Right atrium auricular region (tissue), 2 donors: ENCODE results near the gene GAA. TPM values are rescaled to one million over a fixed set of nuclear protein-coding genes. Genes with fewer than 3 reads are reported as not detected.

Experiments used
- DNase-seq: peaks from one replicate; pipeline ENCODE4 v3.0.0-alpha.2; 2019; ENCODE audit warnings: low spot score
- H3K27ac ChIP-seq, 2 donors: fragments of 200-600 bp; sonication (generic); 1 replicate in 1 of 2; 2 replicates in 1 of 2; pipeline ENCODE4 v1.5.1; 2016 to 2019
- H3K27me3 ChIP-seq, 2 donors: fragments of 200-600 bp; sonication (generic); one replicate each; pipeline versions ENCODE4 v1.5.1 to v1.6.0; 2017 to 2019
- H3K36me3 ChIP-seq: fragments of 200-600 bp; sonication (generic); one replicate; pipeline ENCODE4 v1.5.1; 2016
- H3K4me1 ChIP-seq, 2 donors: fragments of 200-600 bp; sonication (generic); one replicate each; pipeline versions ENCODE4 v1.5.1 to v1.6.0; 2017 to 2019
- H3K4me3 ChIP-seq, 2 donors: fragments of 200-600 bp; sonication (generic); 1 replicate in 1 of 2; 2 replicates in 1 of 2; pipeline ENCODE4 v1.5.1; 2017 to 2019; ENCODE audit warnings: mild to moderate bottlenecking in 1 of 2, moderate library complexity in 1 of 2
- H3K9me3 ChIP-seq, 2 donors: fragments of 200-600 bp; sonication (generic); one replicate each; pipeline ENCODE4 v1.5.1; 2019
- total RNA-seq, 2 donors: library from RNA; depleted of rRNA; stranded (reverse); fragments of >200 nt; gene quantifications; one replicate each; pipeline ENCODE4 v1.1.0, GENCODE V29; 2016
- TF ChIP-seq, protein P1 (sequence below), 2 donors: fragments of 200-600 bp; sonication (generic); IDR thresholded peaks; one replicate each; pipeline ENCODE4 v1.5.1; 2019; ENCODE audit warnings: antibody characterized with exemption in 2 of 2

GAA gene
- total RNA-seq, 2 donors from 2014 or later: 54.8 to 99.1 TPM

DNA sequence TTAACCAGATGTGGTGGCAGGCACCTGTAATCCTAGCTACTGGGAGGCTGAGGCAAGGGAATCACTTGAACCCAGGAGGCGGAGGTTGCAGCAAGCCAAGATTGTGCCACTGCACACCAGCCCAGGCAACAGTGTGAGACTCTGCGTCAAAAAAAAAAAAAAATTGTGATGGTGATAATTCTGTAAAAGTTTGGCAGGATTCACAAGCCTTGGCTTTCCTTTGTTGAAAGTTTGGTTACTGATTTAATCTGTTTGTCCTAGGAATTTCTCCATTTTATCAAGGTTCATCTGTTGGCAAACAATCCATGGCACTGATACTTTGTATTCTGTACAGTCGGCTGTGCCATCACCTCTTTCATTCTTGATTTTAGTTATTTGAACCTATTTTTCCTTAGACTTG lies 29.6 kb downstream of the GAA start:
- no peak for DNase-seq
- Histone ChIP-seq H3K36me3 (peaks cover 28% of the 10 kb centered on the region), H3K9me3 (no peaks in the 10 kb centered on the region), H3K27me3 (no peaks in the 10 kb centered on the region), H3K27ac (no peak overlapping the region), H3K4me1 (no peaks in the 10 kb centered on the region), H3K4me3 (no peak overlapping the region)
- TF ChIP-seq, protein P1, sequence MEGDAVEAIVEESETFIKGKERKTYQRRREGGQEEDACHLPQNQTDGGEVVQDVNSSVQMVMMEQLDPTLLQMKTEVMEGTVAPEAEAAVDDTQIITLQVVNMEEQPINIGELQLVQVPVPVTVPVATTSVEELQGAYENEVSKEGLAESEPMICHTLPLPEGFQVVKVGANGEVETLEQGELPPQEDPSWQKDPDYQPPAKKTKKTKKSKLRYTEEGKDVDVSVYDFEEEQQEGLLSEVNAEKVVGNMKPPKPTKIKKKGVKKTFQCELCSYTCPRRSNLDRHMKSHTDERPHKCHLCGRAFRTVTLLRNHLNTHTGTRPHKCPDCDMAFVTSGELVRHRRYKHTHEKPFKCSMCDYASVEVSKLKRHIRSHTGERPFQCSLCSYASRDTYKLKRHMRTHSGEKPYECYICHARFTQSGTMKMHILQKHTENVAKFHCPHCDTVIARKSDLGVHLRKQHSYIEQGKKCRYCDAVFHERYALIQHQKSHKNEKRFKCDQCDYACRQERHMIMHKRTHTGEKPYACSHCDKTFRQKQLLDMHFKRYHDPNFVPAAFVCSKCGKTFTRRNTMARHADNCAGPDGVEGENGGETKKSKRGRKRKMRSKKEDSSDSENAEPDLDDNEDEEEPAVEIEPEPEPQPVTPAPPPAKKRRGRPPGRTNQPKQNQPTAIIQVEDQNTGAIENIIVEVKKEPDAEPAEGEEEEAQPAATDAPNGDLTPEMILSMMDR (IDR thresholded peaks at IDR 0.05): no peak

DNA sequence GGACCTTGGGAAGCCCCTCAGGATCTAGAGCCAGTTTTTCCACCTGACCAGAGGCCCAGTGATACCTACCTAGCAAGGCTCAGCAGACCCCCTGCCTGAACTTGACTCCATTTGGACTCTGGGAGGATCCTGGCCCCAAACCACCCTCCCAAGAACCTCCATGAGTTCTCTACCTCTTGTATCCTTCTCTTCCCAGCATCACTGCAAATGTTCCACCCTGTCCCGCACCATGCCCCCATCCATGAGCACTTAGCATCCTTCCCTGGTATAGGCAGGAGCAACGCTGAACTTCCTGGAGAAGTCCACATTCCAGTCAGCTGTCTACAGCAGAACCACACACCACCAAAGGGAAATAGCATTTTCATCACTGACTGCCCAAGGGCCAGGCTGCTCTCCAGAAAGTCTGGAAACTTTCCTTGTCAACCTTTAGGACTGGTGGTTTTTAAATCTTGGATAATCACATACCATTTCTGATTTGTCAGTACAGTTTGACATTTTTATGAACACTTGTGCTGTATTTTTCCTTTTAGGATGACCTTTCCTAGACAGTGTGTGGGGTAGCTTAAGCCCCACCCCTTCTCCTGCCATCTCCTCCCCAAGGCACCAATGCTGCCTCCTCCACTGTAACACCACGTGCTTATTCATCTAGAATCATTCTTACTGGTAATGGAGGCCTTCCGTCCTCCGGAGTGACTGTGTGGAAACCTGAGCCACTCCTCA lies 31.7 kb downstream of the GAA start:
- no peak overlapping the region for H3K27ac ChIP-seq
- no peaks in the 10 kb centered on the region for H3K4me1 ChIP-seq
- peaks cover 49% of the 10 kb centered on the region for H3K36me3 ChIP-seq
- no peak overlapping the region for H3K4me3 ChIP-seq
- no peak for DNase-seq
- H3K9me3 ChIP-seq: no peaks in the 10 kb centered on the region
- H3K27me3 ChIP-seq: no peaks in the 10 kb centered on the region
- TF ChIP-seq, protein P1 (IDR thresholded peaks at IDR 0.05): no peak

DNA sequence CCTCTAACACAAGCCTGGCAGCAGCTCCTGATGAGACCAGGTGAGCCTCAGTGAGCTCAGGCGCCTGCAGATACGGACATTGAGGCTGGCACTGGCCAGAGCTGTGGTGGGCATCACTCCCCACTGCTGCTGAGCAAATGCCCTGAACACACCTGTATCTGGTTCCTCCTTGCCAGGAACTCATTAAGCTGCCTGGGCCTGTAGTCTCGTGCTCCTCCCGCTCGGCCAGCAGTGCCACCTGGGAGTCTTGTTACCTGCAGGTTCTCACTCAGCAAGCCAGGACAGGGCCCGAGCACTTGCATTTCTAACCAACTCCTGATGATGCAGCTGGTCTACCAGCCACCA lies 32.2 kb downstream of the GAA start:
- H3K27ac ChIP-seq: no peak overlapping the region
- H3K27me3 ChIP-seq: no peaks in the 10 kb centered on the region
- no peaks in the 10 kb centered on the region for H3K4me1 ChIP-seq
- H3K9me3 ChIP-seq: no peaks in the 10 kb centered on the region
- no peak overlapping the region for H3K4me3 ChIP-seq
- no peak for DNase-seq
- TF ChIP-seq, protein P1 (IDR thresholded peaks at IDR 0.05): no peak
- H3K36me3 ChIP-seq: peaks cover 54% of the 10 kb centered on the region

DNA sequence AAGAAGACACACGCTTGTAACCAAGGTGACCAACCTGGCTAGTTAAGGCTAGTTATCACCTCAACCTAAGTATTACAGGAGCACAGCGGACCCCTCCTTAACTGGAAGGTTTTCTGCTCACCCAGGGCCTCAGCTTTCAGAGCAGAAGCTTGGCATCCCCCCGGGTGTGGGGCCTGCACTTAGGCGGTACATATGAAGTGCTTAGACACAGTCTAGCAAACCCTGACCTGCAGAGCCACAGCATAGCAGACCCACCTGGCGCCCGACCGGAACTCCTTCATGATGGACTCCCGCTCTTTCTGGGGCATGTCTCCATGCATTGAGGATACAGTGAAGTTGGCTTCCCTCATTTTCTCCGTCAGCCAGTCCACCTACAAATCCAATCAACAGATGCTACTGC lies 35.8 kb downstream of the GAA start:
- TF ChIP-seq, protein P1 (IDR thresholded peaks at IDR 0.05): no peak

DNA sequence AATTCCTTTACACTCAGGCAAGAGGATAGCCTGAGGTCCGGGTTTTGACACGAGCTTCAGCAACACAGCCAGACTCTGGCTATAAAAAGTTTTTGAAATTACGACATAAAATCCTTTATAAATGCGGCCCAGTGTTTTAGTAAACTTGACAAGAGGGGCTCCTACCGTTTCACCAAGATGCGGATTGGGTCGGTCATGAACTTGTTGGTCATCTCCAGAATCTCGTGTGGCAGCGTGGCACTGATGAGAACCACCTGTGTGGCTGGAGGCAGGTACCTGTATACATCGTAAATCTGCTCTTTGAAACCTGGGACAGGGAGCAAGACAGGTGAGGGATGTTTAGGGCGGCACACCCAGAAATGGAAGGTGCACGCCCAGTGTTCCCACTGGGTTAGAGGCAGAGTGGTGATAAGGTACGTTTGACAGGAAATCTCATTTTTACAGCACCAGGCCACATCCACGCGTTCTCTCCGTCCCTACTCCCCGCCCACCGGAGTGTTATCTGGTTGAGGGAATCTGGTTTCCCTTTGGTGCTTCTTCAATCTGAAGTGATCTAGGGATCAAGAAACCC lies 37.6 kb downstream of the GAA start:
- no peaks in the 10 kb centered on the region for H3K27me3 ChIP-seq
- TF ChIP-seq, protein P1 (IDR thresholded peaks at IDR 0.05): no peak

More for the DNA sequence above, 35.8 kb downstream of the GAA start:
- H3K9me3 ChIP-seq: no peaks in the 10 kb centered on the region
- no peak for DNase-seq
- H3K4me1 ChIP-seq: no peaks in the 10 kb centered on the region
- H3K36me3 ChIP-seq: peaks cover 90% of the 10 kb centered on the region
- H3K27ac ChIP-seq: no peak overlapping the region
- H3K27me3 ChIP-seq: no peaks in the 10 kb centered on the region
- no peak overlapping the region for H3K4me3 ChIP-seq

More for the DNA sequence above, 37.6 kb downstream of the GAA start:
- Histone ChIP-seq H3K9me3 (no peaks in the 10 kb centered on the region), H3K27ac (no peak overlapping the region), H3K4me3 (no peak overlapping the region), H3K4me1 (no peaks in the 10 kb centered on the region), H3K36me3 (peaks cover 100% of the 10 kb centered on the region)
- DNase-seq: no peak
